Measurements from ENCODE around the gene CTSH.

Gene CTSH

GRCh38 chr15:78977591-78978347 lies 32.9 kb upstream of the CTSH start:
- no peak for DNase-seq

GRCh38 chr15:78977091-78977571 lies 32.3 kb upstream of the CTSH start:
- no peak for DNase-seq

GRCh38 chr15:78976691-78977090 lies 31.8 kb upstream of the CTSH start:
- DNase-seq: no peak

- DNase-seq: no peak
These were observed 29.5 kb upstream of the CTSH start for GRCh38 chr15:78974272-78974918.

GRCh38 chr15:78969687-78970349 lies 25.0 kb upstream of the CTSH start:
- no peak for DNase-seq

DNA sequence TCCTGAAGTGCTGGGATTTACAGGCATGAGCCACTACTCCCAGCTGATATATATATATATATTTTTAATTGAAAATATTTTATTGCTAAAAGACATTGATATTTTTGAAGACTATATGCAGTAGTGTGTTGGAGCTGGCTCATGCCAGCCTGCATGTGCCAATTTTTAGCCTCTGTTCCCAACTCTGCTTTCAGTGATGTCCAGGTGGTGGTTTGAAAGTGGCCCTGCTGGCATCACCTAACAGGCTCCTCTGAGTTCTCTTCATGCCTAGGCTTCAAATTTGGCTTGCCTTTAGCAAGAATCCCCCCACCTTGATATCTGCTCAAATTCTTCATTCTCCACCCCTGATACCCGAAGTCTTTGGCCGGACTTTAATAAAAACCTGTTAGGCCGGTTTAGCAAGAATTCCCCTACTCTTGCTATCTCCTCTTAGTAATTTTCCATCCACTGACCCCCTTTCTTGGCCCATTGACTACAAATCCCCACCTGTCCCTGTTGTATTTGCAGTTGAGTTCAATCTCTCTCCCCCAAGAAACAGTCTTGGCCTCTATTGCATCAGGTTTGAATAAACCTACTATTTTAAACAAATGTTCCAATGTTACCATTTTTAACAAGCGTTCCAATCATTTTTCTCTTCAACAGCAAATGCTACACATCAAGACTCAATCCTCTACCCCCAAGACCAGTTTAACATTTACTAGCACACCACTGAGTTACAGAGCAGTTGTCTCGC lies 23.9 kb upstream of the CTSH start:
- DNase-seq: no peak

DNA sequence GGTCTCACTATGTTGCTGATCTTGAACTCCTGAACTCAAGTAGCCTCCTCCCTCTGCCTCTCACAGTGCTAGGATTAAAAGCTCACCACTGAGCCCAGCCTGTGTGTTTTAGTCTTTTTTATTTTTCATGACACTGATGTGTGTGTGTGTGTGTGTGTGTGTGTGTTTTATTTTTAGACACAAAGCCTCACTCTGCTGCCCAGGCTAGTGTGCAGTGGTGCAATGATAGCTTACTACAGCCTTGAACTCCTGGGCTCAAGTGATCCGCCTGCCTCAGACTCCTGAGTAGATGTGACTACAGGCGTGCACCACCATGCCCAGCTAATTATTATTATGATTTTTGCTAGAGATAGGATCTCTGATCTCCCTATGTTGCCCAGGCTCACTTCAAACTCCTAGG lies 23.3 kb upstream of the CTSH start:
- no peak for DNase-seq

- no peak for DNase-seq
These were observed 15.5 kb upstream of the CTSH start for GRCh38 chr15:78960308-78960707.

- no peak for DNase-seq
These were observed 14.5 kb upstream of the CTSH start for GRCh38 chr15:78959360-78959759.

DNA sequence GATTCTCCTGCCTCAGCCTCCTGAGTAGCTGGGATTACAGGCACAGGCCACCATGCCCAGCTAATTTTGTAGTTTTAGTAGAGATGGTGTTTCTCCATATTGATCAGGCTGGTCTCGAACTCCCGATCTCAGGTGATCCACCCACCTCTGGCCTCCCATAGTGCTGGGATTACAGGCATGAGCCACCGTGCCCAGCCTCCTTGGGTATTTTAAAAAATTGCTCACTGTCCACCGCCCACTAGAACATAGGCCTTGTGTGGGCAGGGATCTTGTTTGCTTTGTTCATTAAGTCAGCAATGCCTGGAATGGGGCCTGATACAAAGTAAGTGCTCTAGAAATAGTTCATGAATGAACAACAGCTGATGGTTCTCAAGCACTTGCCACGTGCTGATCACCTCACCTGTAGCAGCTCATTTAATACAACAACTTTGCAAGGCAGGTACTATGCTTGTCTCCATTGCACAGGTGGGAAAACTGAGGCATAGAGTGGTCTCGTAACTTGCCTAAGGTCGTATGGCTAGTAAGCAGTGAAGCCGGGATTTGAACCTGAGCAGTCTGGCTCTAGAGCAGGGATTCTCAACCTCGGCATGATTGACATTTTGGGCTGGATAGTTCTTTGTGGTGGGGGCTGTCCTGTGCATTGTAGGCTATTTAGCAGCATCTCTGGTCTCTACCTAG lies 12.7 kb upstream of the CTSH start:
- no peak for DNase-seq

DNA sequence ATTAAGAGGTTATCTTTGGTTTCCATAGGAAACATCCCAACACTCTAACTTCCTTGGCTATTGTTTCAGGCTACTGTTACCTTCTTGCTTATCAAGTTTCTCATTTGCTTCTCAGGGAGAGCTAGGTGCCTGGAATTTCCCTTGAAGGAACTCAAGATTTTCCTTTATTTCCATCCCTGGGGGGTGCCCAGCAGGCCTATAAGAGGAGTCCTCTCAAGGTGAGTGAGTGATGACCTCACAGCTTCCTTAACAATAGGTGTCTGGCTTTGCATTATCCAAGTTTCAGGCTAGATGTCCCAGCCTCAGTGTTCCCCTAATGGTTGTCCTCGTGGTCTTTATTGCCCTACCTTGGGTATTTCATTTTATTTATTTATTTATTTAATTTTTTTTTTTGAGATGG lies 12.1 kb upstream of the CTSH start:
- DNase-seq: no peak

- DNase-seq: no peak
These were observed 10.5 kb upstream of the CTSH start for GRCh38 chr15:78955355-78955754.

- no peak for DNase-seq
These were observed 7.0 kb upstream of the CTSH start for GRCh38 chr15:78951841-78952238.

DNA sequence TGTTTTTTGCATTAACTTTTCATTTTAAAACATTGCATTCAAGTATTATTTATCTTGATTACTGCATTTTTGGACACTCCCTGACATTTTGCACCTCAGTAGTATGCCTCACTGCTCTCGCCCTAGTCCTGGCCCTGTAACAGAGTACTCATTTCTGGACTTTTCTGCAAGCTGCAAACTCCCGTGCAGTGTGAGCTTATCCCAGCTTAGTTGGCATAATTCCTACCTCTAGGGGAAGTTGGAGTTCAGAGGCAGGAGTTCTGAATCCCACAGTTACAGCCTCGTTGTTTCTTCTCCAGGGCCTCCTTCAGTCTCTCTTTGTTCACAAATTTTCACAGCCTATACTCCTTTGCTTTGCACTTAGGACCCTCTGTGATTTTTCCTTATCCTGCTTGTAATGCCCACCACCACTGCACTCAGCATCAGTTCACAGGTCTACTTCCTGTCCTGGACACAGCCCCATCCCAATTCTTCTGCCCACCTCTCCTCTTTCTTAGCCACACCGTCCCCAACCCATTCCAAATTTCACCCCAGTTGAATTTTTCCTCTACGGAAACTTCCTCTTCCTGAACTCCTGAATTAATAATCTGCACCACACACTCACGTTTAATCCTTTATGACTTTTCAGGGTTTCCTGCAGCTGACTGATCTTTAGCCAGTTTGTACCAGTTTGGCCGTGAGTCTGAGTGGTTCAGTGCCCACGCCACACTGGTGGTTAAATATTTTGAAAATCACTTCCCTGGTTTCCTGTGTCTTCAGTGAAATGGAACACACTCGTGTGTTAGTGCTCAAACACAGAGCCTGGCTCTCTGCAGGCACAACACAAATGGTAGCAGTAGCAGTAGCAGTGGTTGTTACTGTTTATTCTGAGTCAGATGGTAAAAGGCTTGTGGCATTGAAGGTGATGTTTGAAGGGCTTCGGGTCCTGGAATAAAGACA lies 6.3 kb upstream of the CTSH start:
- no peak for DNase-seq

DNA sequence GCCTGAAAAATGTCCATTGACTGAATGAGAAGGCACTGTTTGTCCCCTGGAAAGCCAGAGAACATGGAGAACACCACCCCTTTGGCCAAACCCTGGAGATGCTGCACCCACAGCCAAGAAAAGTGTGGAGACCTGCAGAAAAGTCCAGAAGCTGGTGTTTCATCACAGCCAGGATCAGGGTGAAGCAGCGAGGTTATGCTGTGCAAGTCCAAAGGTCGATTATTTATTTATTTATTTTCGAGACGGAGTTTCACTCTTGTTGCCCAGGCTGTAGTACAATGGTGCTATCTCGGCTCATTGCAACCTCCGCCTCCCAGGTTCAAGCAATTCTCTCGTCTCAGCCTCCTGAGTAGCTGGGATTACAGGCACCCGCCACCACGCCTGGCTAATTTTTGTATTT lies 5.5 kb upstream of the CTSH start:
- DNase-seq: no peak

DNA sequence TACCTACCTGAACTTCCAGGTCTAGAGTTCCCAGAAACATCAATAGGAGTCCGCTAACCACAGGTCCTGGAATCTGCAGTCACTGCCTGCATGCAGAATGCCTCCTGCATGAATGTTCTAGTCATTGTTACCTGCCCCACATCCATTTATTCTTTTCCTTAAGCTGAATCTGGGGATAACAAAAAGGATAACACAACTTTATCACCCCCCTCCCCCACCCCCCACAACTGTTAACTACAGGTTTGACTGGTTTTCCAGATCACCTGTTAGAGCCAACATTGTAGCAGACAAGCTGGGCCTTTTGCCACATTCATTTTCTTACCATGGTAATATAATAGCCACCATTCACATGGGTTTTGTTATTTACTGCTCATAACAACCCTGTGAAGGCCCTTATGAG lies 4.6 kb upstream of the CTSH start:
- no peak for DNase-seq

DNA sequence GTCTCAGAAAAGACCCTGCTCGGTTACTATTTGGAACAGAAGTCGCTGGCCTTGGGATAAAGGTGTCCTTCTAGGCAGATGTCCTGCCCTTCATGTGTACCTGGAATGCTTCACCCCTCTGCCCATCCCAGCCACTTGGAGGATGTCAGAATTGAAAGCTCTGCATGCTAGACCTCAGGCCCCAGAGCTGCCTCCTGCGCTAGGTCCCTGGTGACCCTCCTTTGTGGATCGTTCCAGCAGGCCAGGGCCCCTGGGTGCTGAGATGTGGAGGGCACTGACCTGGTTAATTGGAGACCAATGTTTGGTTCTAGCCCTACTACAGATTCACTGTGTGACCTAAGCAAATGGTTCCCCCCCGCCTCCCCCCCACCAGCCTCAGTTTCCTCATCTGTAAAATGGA lies 2.7 kb upstream of the CTSH start:
- DNase-seq: no peak

DNA sequence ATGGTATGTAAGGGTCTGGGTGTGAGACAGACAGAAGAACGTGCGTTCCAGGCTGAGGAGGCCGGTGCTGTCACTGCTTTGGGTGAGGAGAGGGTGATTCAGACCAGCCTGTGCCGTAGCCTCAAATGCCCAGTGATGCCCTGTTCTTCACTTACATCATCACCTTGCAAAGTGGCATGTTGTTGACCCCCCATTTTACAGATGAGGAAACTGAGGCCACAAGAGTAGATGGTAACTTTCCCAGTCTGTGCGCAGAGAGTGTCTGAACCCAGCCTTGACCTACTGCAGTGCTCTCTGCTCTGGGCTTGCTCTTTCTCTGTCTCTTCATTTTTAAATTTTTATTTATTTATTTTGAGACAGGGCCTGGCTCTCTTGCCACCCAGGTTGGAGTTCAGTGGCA lies 1.6 kb upstream of the CTSH start:
- DNase-seq: no peak

GRCh38 chr15:78944202-78944625 lies 632 bp downstream of the CTSH start:
- DNase-seq: no peak

DNA sequence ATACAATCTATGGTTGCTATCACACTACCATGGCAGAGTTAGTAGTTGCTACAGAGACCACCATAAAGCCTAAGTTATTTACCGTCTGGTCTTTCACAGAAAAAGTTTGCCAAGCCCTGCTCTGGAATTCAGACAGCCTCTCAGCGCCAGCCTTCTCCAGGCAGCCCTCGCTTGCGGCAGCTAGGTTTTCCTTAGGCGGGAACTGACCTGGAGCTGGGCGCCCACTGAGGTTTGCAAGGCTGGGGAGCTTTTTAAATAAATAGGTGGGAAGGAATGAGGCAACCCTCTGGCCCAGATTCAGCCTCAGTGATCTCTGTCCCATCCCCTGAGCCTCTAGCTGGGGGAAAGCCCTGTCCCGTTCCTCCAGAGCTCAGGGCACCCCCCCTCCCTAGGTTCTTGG lies 1.2 kb downstream of the CTSH start:
- DNase-seq: no peak

- DNase-seq: no peak
These were observed 2.1 kb downstream of the CTSH start for GRCh38 chr15:78942741-78943140.

Data from NCI-H446 (cell line).